Keratinocyte (primary cell): Measurements from ENCODE around the gene CIRBP. TPM values are rescaled to one million over a fixed set of nuclear protein-coding genes. Genes with fewer than 3 reads are reported as not detected.

Source experiments
- DNase-seq: peaks from one replicate; pipeline ENCODE4 v3.0.0-alpha.2; 2011; ENCODE audit warnings: low read depth, missing footprints, low spot score
- FAIRE-seq: peaks from 2 replicates; lab custom pipeline; 2011; peaks lifted over from hg19 to GRCh38; lab: Jason Lieb, UNC
- H2AFZ ChIP-seq: 2 replicates; pipeline ENCODE4 v1.6.0; 2012; ENCODE audit warnings: low read length, control low read depth, inconsistent platforms; ENCODE audit not compliant: control insufficient read depth
- H3K27ac ChIP-seq: 2 replicates; pipeline ENCODE4 v1.5.1; 2011; ENCODE audit warnings: low read length; ENCODE audit not compliant: control insufficient read depth, insufficient read depth
- H3K27me3 ChIP-seq: 3 replicates; pipeline ENCODE4 v1.6.0; 2011; ENCODE audit warnings: low read length; ENCODE audit not compliant: control insufficient read depth, insufficient read depth; ENCODE audit errors: extremely low read depth
- H3K36me3 ChIP-seq, 2 experiments: 2 replicates in 1 of 2; 3 replicates in 1 of 2; pipeline ENCODE4 v1.5.1; 2011; ENCODE audit warnings: low read length in 2 of 2, mild to moderate bottlenecking in 1 of 2; ENCODE audit not compliant: control insufficient read depth in 2 of 2, insufficient read depth in 2 of 2; ENCODE audit errors: extremely low read depth in 1 of 2
- H3K4me1 ChIP-seq: 3 replicates; pipeline ENCODE4 v1.5.1; 2011; ENCODE audit warnings: low read length; ENCODE audit not compliant: control insufficient read depth, insufficient read depth; ENCODE audit errors: extremely low read depth
- H3K4me2 ChIP-seq: 3 replicates; pipeline ENCODE4 v1.6.0; 2011; ENCODE audit warnings: low read depth, low read length; ENCODE audit not compliant: control insufficient read depth, insufficient read depth; ENCODE audit errors: extremely low read depth
- H3K4me3 ChIP-seq, 3 experiments: fragments of 200-600 bp in 1 of 3; sonication (generic) in 1 of 3; 2 replicates in 2 of 3; 3 replicates in 1 of 3; pipeline ENCODE4 v1.5.1; 2011 to 2016; ENCODE audit warnings: low read length in 3 of 3, mild to moderate bottlenecking in 3 of 3, control low read depth in 2 of 3, inconsistent platforms in 1 of 3, low read depth in 1 of 3, mixed read lengths in 1 of 3, mixed run types in 1 of 3, moderate library complexity in 1 of 3; ENCODE audit not compliant: control insufficient read depth in 2 of 3, insufficient read depth in 2 of 3; ENCODE audit errors: extremely low read depth in 1 of 3
- H3K79me2 ChIP-seq: 2 replicates; pipeline ENCODE4 v1.6.0; 2012; ENCODE audit warnings: low read length; ENCODE audit not compliant: control insufficient read depth, insufficient read depth
- H3K9ac ChIP-seq: 3 replicates; pipeline ENCODE4 v1.6.0; 2011; ENCODE audit warnings: low read length; ENCODE audit not compliant: control insufficient read depth, insufficient read depth; ENCODE audit errors: extremely low read depth
- H3K9me1 ChIP-seq: 3 replicates; pipeline ENCODE4 v1.6.0; 2011; ENCODE audit warnings: low read length; ENCODE audit not compliant: control insufficient read depth, insufficient read depth; ENCODE audit errors: extremely low read depth
- H3K9me3 ChIP-seq: 2 replicates; pipeline ENCODE4 v1.5.1; 2012; ENCODE audit warnings: low read depth, low read length; ENCODE audit not compliant: control insufficient read depth
- H4K20me1 ChIP-seq: 3 replicates; pipeline ENCODE4 v1.6.0; 2011; ENCODE audit warnings: low read length; ENCODE audit not compliant: control insufficient read depth, insufficient read depth; ENCODE audit errors: extremely low read depth
- CTCF ChIP-seq, 3 experiments: IDR thresholded peaks in 1 of 3; conservative IDR thresholded peaks in 1 of 3; optimal IDR thresholded peaks in 1 of 3; 2 replicates in 2 of 3; 3 replicates in 1 of 3; pipeline versions ENCODE3 to v1.5.1; 2011; ENCODE audit warnings: low read length in 3 of 3, mild to moderate bottlenecking in 3 of 3, moderate library complexity in 2 of 3, control low read depth in 1 of 3, inconsistent platforms in 1 of 3; ENCODE audit not compliant: insufficient read depth in 2 of 3; ENCODE audit errors: extremely low read depth in 1 of 3
- EZH2 ChIP-seq: IDR thresholded peaks from one replicate; pipeline ENCODE4 v1.6.1; 2012; ENCODE audit warnings: inconsistent platforms, mild to moderate bottlenecking, low read length, moderate library complexity
- dilution Hi-C: fragments of 300-500 bp; cut with MboI; formaldehyde crosslinking; loops from one replicate; pipeline ENCODE4 v1.7.0; 2020; ENCODE audit warnings: low sequenced_read_pairs; ENCODE audit not compliant: extremely low pct_ligation_motif_present
- polyA plus RNA-seq, 5 experiments: library from polyadenylated mRNA; depleted of rRNA in 3 of 5; stranded (reverse) in 3 of 5; stranded (forward) in 1 of 5; unstranded in 1 of 5; fragments of >200 nt; gene quantifications; 1 replicate in 1 of 5; 2 replicates in 3 of 5; 3 replicates in 1 of 5; pipeline versions ENCODE4 v1.2.1 to v1.2.3, GENCODE V29; 2011 to 2012; ENCODE audit warnings: missing spikeins in 2 of 5, low read depth in 1 of 5, low replicate concordance in 1 of 5

Gene CIRBP
- polyA plus RNA-seq, 1 donor (not counting 4 experiments of a cell fraction or from before 2014, with no cell fraction given), result 113 TPM

- H3K36me3 ChIP-seq, result peaks cover 29 to 36% of the 10 kb centered on the region in 2 experiments
- no peaks in the 10 kb centered on the region for H3K9me3 ChIP-seq
- H3K4me2 ChIP-seq, result peak overlapping the region; percentile 99
- no peak for DNase-seq
- peaks cover 4% of the 10 kb centered on the region for H3K27me3 ChIP-seq
- no peaks in the 10 kb centered on the region for H4K20me1 ChIP-seq
- TF ChIP-seq EZH2, result no peak
- TF ChIP-seq CTCF (optimal IDR thresholded peaks at IDR 0.05 in 1 of 3, IDR thresholded peaks at IDR 0.05 in 1 of 3, conservative IDR thresholded peaks at IDR 0.05 in 1 of 3; ENCODE audit: extremely low read depth in 1 of 3, insufficient read depth in 2 of 3, low read length in 3 of 3), result no peak
- peak overlapping the region in 2 of 3 experiments; percentile 84 to 85 for H3K4me3 ChIP-seq
- H3K27ac ChIP-seq, result peak overlapping the region; percentile 89
- H3K9ac ChIP-seq, result peak overlapping the region; percentile 83
- H3K9me1 ChIP-seq, result no peaks in the 10 kb centered on the region
- no peak overlapping the region for H2AFZ ChIP-seq
- H3K4me1 ChIP-seq, result peaks cover 55% of the 10 kb centered on the region
- H3K79me2 ChIP-seq, result peaks cover 48% of the 10 kb centered on the region
- no peak for FAIRE-seq
- dilution Hi-C loops, result no loop called here
Observed at GRCh38 chr19:1270854-1271527, 1.9 kb downstream of the CIRBP start.

DNA sequence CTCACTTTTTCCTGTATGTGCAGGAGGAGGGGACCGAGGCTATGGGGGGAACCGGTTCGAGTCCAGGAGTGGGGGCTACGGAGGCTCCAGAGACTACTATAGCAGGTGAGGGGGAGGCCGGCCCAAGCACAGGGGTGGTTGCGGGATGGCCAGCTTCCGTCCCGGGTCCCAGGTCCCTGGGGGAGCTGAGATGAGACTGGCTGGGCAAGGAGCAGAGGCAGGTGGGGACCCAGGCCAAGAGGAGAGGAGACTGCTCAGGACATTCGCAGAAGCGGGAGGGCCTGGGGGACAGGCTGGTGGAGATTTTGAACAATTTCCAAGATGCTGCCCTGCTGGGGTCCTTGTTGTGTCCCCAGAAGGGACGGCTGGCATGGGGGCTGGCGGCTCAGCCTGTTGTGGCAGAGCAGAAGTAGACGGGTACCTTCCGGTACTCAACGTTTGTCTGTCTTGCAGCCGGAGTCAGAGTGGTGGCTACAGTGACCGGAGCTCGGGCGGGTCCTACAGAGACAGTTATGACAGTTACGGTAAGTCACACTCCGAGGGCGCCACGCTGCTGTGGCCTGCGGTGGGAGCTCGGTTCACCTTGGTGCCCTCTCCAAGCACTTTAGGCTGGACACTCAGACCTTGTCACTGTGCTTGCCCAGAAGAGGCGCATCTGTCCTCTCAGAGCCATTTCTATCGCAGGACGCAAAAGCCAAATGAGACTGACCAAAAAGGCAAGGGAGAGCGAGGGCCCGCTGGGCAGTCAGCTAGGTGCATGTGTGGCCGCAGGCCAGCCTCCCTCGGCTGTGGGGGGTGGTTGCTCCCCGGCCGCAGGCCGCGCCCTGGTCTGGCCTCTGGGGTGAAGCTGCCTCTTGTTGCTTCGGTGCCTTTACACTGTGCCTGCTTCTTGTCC, 2.6 kb downstream of the CIRBP start:
- H3K9ac ChIP-seq, result no peak overlapping the region

More for the DNA sequence above, 2.6 kb downstream of the CIRBP start:
- DNase-seq (no peak), FAIRE-seq (no peak)
- dilution Hi-C loops, result no loop called here
- H3K27ac ChIP-seq, result no peak overlapping the region
- H4K20me1 ChIP-seq, result no peaks in the 10 kb centered on the region
- H3K4me1 ChIP-seq, result peaks cover 58% of the 10 kb centered on the region
- H3K9me3 ChIP-seq, result no peaks in the 10 kb centered on the region
- peaks cover 29 to 36% of the 10 kb centered on the region in 2 experiments for H3K36me3 ChIP-seq
- H3K4me3 ChIP-seq, result no peak overlapping the region
- peaks cover 4% of the 10 kb centered on the region for H3K27me3 ChIP-seq
- peak overlapping the region; percentile 99 for H3K4me2 ChIP-seq
- no peaks in the 10 kb centered on the region for H3K9me1 ChIP-seq
- H3K79me2 ChIP-seq, result peaks cover 55% of the 10 kb centered on the region
- no peak for TF ChIP-seq CTCF (optimal IDR thresholded peaks at IDR 0.05 in 1 of 3, IDR thresholded peaks at IDR 0.05 in 1 of 3, conservative IDR thresholded peaks at IDR 0.05 in 1 of 3; ENCODE audit: extremely low read depth in 1 of 3, insufficient read depth in 2 of 3, low read length in 3 of 3)
- TF ChIP-seq EZH2, result no peak
- no peak overlapping the region for H2AFZ ChIP-seq
